T-helper 9 cell (primary cell): ENCODE data around the gene LGI4.

Experiments
- DNase-seq: peaks from one replicate; pipeline ENCODE4 v3.0.0-alpha.2; 2020

Gene LGI4

DNA sequence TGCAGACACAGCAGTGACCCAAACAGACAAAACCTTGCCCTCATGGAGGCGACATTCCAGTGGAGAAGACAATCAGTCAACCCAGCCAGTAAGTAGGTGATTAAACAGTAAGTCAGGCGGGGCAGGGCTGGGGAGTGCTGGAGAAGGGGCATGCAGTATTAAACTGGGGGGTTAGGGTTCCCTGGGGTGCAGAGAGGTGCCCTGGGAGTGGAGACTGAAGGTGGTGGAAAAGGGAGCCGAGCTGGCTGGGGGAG lies 50.4 kb downstream of the LGI4 start:
- no peak for DNase-seq

DNA sequence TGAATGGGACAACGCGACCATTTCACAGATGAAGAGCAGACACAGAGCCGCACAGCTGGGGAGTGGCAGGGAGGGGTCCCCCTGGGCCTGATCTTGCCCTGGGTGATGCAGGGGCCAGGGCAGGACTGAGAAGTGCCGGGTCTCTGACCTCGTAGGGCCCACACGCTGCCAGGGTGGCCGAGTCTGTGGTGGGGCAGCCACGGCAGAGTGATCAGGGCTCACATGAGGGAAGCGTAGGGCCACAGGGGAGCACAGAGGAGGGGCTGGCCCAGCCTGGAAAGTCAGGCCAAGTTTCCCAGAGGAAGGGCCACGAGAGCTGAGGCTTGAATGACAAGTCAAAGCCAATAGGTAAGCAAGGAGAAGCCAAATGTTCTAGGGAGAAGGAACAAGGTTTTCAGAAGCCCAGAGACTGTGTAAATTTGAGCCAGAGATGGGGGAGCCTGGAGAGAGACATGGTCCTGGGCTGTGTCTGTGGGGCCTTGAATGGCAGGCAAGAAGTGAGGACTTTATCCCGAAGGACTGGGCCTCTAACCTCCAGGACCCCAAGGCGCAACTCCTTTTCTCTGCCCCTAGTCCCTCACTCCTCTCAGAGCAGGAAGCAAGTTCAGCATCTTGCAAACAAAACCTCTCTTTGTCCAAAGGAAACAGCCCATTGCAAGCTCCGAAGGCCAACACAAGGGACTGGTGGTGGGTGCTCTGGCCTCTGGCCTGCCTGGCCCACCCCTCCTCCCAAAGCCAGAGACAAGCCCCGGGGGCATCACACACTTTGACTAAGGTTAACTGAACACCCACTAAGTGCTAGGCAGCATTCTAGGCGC lies 51.0 kb downstream of the LGI4 start:
- DNase-seq = no peak

DNA sequence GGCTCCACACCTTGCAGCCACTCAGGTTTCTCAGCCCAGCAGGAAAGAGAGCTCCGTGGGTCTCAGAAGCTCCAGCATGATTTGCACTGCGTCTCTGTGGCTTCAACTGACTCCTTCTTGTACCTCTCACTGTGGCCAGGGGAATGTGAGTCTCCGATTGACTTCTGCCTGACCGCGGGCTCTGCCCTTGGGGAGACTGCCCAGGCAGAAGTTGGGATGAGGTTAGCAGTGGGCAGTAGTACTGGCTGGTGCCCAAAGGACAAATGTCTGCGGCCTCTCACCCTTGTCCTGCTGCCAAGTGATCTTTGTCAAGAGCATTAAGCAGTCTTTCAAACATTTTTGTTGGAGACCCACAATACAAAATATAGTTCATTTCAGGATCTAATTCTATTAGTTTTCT lies 53.7 kb downstream of the LGI4 start:
- no peak for DNase-seq

DNA sequence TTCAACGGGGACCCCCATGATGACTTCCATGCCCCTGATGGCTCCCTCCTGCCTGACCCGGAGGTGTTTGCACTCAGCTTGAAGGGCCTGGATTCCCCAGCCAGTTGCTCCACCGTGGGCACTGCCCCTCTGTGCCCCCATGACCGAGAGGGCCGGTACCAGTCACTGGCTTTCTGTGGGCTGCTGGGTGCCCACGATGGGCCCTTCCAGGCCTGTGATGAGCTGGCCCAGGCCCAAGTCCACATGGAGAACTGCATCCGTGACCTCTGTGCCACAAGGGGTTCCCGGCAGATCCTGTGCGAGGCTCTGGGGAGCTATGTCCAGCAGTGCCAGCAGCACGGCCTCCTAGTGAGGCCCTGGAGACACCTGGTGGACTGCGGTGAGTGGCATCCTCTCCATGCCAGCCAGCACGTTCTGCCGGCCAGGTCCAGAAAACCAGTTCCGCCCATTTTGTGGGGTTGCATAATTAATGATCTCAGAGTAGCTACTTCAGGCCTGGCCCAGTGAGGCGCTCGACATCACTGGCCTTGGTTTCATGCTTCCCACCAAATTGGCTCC lies 54.2 kb downstream of the LGI4 start:
- no peak for DNase-seq

DNA sequence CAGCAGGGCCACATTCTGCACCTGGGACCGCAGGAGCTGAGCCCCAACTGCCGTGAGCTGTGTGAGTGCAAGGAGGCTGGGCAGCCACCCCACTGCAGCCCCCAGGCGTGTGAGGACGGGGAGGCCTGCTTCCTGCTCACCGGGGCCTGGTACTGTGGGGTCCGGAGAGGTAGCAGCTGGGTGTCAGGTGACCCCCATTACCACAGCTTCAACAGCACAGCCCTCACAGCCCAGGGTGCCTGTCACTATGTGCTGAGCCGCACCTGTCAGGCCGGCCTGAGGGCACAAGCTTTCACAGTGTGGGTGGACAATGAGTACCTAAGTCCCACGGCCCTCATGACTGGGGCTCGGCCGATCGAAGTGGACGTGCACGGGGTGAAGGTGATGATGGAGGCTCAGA lies 55.0 kb downstream of the LGI4 start:
- DNase-seq = no peak

DNA sequence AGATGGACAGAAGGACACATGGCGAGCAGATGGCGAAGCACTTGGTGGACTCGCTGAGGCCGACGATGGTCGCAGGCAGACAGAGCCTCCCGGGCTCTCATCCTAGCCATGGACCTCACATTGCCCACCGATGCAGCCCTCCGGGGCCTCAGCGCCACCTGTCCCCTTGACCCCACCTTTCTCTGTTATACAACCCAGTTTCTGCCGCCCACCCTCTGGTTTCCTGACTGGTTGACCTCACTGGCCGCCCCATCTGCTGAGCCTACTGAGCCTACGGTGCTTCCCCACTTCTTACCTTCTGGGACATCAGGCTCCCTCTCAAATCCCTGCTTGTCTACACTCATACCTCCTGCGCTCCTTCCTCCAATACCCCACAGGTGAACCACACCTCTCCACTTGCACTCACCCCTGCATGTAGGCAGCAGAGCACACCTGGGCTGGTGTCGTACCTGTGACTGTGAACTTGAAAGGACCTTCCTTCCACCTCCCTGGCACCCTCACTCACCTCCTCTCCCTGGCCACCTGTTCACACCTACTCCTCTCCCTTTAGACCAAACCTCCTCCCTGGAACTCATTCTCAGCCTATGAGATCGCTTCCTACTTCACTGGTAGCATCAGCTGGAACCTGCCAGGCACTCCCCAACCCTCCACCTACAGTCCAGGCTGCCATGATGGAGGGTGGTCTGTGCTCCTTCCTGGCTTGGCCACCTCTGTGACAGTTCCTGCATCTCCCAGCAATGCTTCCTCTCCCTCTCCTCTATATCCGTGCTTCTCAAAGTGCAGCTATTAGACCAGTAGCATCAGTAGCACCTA lies 57.2 kb downstream of the LGI4 start:
- no peak for DNase-seq

DNA sequence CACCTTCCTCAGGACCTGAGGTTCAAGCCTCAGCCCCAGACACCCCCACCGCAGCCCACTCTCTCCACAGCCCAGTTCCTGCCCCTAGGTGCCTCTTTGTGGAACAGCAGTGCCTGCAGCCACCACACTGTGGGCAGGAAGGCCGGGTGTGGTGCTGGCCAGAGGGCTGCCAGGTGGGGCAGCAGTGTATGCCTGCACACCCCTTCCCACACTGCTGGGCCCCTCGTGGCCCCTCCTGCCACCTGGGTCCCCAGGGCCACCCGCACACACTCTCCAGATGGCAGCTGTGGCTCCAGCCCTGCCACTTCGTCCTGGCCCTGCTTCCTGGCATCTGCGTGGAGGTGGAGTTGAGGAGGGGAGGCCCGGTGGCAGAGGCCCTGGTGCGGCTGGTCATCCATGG lies 58.2 kb downstream of the LGI4 start:
- DNase-seq = no peak

DNA sequence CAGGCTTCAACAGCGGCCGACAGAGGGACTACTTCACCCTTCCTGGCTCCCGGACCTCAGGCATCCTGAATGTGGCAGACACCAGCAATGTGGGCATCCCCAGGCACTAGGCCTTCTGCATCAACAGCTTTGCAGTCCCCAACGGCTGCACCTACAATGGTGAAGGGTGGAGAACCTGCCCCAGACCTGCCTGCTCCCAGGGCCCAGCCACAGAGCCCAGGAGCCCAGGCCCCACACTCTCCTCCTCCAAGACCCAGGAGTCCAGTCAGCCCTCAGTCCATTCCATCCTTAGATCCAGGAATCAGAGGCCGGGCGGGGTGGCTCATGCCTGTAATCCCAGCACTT lies 58.9 kb downstream of the LGI4 start:
- no peak for DNase-seq

DNA sequence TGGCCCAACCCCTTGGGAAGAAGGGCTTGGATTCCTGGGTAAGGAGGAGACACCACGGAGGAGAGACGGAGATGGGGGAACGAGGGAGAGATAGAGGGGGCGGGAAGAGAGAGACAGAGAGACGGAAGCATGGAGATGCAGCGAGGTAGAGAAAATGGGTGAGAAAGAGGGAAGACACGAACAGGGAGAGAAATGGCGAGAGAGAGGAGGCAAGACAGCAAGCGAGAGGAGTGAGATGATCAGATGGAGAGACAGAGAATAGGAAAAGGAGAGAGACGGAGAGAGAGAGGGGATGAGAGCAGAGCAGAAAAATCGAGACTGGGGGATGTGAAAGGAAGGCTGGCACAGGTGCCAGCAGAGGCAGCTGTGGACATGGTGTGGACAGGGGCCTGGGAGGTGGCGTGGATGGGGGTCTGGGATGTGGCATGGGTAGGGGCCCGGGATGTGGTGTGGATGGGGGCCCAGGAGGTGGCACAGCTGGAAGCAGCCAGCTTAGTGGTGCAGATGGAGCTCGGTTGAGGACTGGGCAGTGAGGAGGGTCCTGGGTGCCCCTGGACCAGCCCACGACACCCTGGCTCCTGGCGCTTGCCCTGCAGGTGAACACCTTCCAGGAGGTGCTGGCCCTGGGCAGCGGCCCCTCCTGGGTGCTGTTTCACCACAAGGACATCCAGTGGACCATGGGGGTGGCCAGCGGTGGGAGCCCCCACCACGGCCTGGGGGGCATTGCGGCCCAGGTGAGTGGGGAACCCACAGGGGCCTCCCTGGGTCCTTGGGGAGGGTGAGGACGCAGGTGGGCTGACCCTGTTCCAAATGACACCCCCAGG lies 59.4 kb downstream of the LGI4 start:
- DNase-seq = no peak
